Fibroblast of lung (primary cell): Measurements from ENCODE around the gene PCDHA1. TPM values are rescaled to one million over a fixed set of nuclear protein-coding genes. Genes with fewer than 3 reads are reported as not detected.

ENCODE experiments used
- DNase-seq, 2 donors: peaks; one replicate each; pipeline versions ENCODE4 v3.0.0 to v3.0.0-alpha.2; 2010; ENCODE audit warnings: low read depth in 2 of 2
- H2AFZ ChIP-seq: 2 replicates; pipeline ENCODE4 v1.5.1; 2012; ENCODE audit warnings: low read length, control low read depth, inconsistent platforms
- H3K27ac ChIP-seq: 2 replicates; pipeline ENCODE4 v1.5.1; 2011; ENCODE audit warnings: low read length, control low read depth; ENCODE audit not compliant: insufficient read depth
- H3K27me3 ChIP-seq: 2 replicates; pipeline ENCODE4 v1.5.1; 2011; ENCODE audit warnings: mild to moderate bottlenecking, low read length; ENCODE audit not compliant: control insufficient read depth, insufficient read depth
- H3K36me3 ChIP-seq: 2 replicates; pipeline ENCODE4 v1.5.1; 2011; ENCODE audit warnings: low read length; ENCODE audit not compliant: control insufficient read depth, insufficient read depth
- H3K4me1 ChIP-seq: 2 replicates; pipeline ENCODE4 v1.5.1; 2011; ENCODE audit warnings: low read length; ENCODE audit not compliant: control insufficient read depth, insufficient read depth; ENCODE audit errors: extremely low read depth
- H3K4me2 ChIP-seq: 2 replicates; pipeline ENCODE4 v1.5.1; 2011; ENCODE audit warnings: low read length, control low read depth; ENCODE audit not compliant: insufficient read depth; ENCODE audit errors: extremely low read depth
- H3K4me3 ChIP-seq, 4 experiments: fragments of 200-600 bp in 1 of 4; sonication (generic) in 1 of 4; replicated peaks in 1 of 4; 2 replicates each; pipeline ENCODE4 v1.5.1; 2011 to 2016; ENCODE audit warnings: low read length in 4 of 4, low read depth in 3 of 4, mild to moderate bottlenecking in 3 of 4, control low read depth in 2 of 4, inconsistent platforms in 1 of 4, mixed read lengths in 1 of 4; ENCODE audit not compliant: insufficient read depth in 1 of 4; ENCODE audit errors: control extremely low read depth in 1 of 4
- H3K79me2 ChIP-seq: 2 replicates; pipeline ENCODE4 v1.5.1; 2012; ENCODE audit warnings: mild to moderate bottlenecking, low read length, inconsistent platforms; ENCODE audit not compliant: control insufficient read depth, insufficient read depth
- H3K9ac ChIP-seq: 2 replicates; pipeline ENCODE4 v1.5.1; 2011; ENCODE audit warnings: mild to moderate bottlenecking, low read length, control low read depth; ENCODE audit not compliant: insufficient read depth
- H3K9me3 ChIP-seq: 2 replicates; pipeline ENCODE4 v1.5.1; 2012; ENCODE audit warnings: low read depth, low read length; ENCODE audit not compliant: control insufficient read depth, insufficient read depth
- H4K20me1 ChIP-seq: 2 replicates; pipeline ENCODE4 v1.5.1; 2011; ENCODE audit warnings: low read length; ENCODE audit not compliant: control insufficient read depth, insufficient read depth; ENCODE audit errors: extremely low read depth
- CTCF ChIP-seq, 2 donors: IDR thresholded peaks in 1 of 2; conservative IDR thresholded peaks in 1 of 2; 1 replicate in 1 of 2; 2 replicates in 1 of 2; pipeline ENCODE4 v1.5.1; 2011 to 2012; ENCODE audit warnings: low read length in 2 of 2, control low read depth in 1 of 2, inconsistent platforms in 1 of 2, low read depth in 1 of 2, mild to moderate bottlenecking in 1 of 2
- EZH2 ChIP-seq: IDR thresholded peaks from 2 replicates; pipeline ENCODE4 v1.5.1; 2012; ENCODE audit warnings: low read length, control low read depth, mild to moderate bottlenecking; ENCODE audit errors: missing control alignments
- polyA minus RNA-seq: library from RNA; depleted of rRNA, polyadenylated mRNA; stranded (reverse); fragments of >200 nt; gene quantifications from 2 replicates; pipeline ENCODE4 v1.2.3, GENCODE V29; 2011; ENCODE audit warnings: low replicate concordance
- polyA plus RNA-seq, 2 donors: library from polyadenylated mRNA; depleted of rRNA in 1 of 2; stranded (reverse) in 1 of 2; unstranded in 1 of 2; fragments of >200 nt; gene quantifications; 2 replicates each; pipeline ENCODE4 v1.2.1, GENCODE V29; 2011 to 2012; ENCODE audit warnings: missing spikeins in 1 of 2
- total RNA-seq: library from RNA; depleted of rRNA; stranded (reverse); fragments of >200 nt; gene quantifications from 2 replicates; pipeline ENCODE4 v1.2.1, GENCODE V29; 2014

Gene PCDHA1
- total RNA-seq (under 0.01 TPM in 2 replicates), polyA plus RNA-seq (0.05 and 0.12 TPM in 2 replicates), polyA minus RNA-seq (not detected in 2 replicates)
- polyA plus RNA-seq (2012), result 0.13 TPM in 1 of 2 replicates, not detected in the other

- DNase-seq, result no peak
- no peaks in the 10 kb centered on the region for H3K4me1 ChIP-seq
- H3K4me3 ChIP-seq, result no peak within 1 kb of the TSS
- no peak within 1 kb of the TSS for H3K27ac ChIP-seq
- no peaks in the 10 kb centered on the region for H3K27me3 ChIP-seq
- H3K4me2 ChIP-seq, result no peak within 1 kb of the TSS
- no peaks in the 10 kb centered on the region for H3K36me3 ChIP-seq
- H2AFZ ChIP-seq, result no peak within 1 kb of the TSS
- no peak within 1 kb of the TSS for H3K9ac ChIP-seq
- TF ChIP-seq CTCF (conservative IDR thresholded peaks at IDR 0.05 in 1 of 2, IDR thresholded peaks at IDR 0.05 in 1 of 2; ENCODE audit: low read depth in 1 of 2, low read length in 2 of 2) (no peak), EZH2 (no peak)
- H3K9me3 ChIP-seq, result no peaks in the 10 kb centered on the region
- H4K20me1 ChIP-seq, result no peaks in the 10 kb centered on the region
- H3K79me2 ChIP-seq, result no peaks in the 10 kb centered on the region
These were observed at the start of gene PCDHA1 for GRCh38 chr5:140785905-140786686. TSS of gene PCDHA1 (plus strand) at chr5:140786140.

- Histone ChIP-seq H3K79me2 (no peaks in the 10 kb centered on the region), H3K9ac (no peak overlapping the region), H3K27me3 (no peaks in the 10 kb centered on the region), H4K20me1 (no peaks in the 10 kb centered on the region), H3K36me3 (no peaks in the 10 kb centered on the region), H3K27ac (no peak overlapping the region), H3K4me2 (no peak overlapping the region), H3K9me3 (no peaks in the 10 kb centered on the region), H3K4me3 (no peak overlapping the region), H3K4me1 (no peaks in the 10 kb centered on the region), H2AFZ (no peak overlapping the region)
- DNase-seq, result no peak
- no peak for TF ChIP-seq CTCF (conservative IDR thresholded peaks at IDR 0.05 in 1 of 2, IDR thresholded peaks at IDR 0.05 in 1 of 2; ENCODE audit: low read depth in 1 of 2, low read length in 2 of 2)
- no peak for TF ChIP-seq EZH2
These were observed 48.5 kb upstream of the PCDHA1 start for GRCh38 chr5:140737486-140737885.

GRCh38 chr5:140741967-140742366 is 44.0 kb upstream of the PCDHA1 start:
- H3K9ac ChIP-seq, result no peak overlapping the region
- H3K4me2 ChIP-seq, result no peak overlapping the region
- no peaks in the 10 kb centered on the region for H4K20me1 ChIP-seq
- TF ChIP-seq EZH2 (no peak), CTCF (conservative IDR thresholded peaks at IDR 0.05 in 1 of 2, IDR thresholded peaks at IDR 0.05 in 1 of 2; ENCODE audit: low read depth in 1 of 2, low read length in 2 of 2) (no peak)
- no peaks in the 10 kb centered on the region for H3K9me3 ChIP-seq
- H2AFZ ChIP-seq, result no peak overlapping the region
- DNase-seq, result no peak
- H3K36me3 ChIP-seq, result no peaks in the 10 kb centered on the region
- H3K79me2 ChIP-seq, result no peaks in the 10 kb centered on the region
- H3K4me3 ChIP-seq, result no peak overlapping the region
- H3K27me3 ChIP-seq, result no peaks in the 10 kb centered on the region
- H3K4me1 ChIP-seq, result no peaks in the 10 kb centered on the region
- H3K27ac ChIP-seq, result no peak overlapping the region
